Neural crest cell (in vitro differentiated cells): ENCODE results near the gene COL4A6. TPM values are rescaled to one million over a fixed set of nuclear protein-coding genes. Genes with fewer than 3 reads are reported as not detected.
A peak's percentile ranks its signal among the peaks of the same experiment; 100 is the strongest.

Experiments
- DNase-seq: peaks from one replicate; pipeline ENCODE4 v3.0.0; 2021; ENCODE audit warnings: low read depth, mixed read lengths, low spot score
- H3K27ac Mint-ChIP-seq: one replicate; pipeline ENCODE4 v1.8.0; 2021; ENCODE audit warnings: mild to moderate bottlenecking, mixed read lengths; ENCODE audit not compliant: unreplicated experiment
- H3K27me3 Mint-ChIP-seq: 2 replicates; pipeline ENCODE4 v1.8.0; 2021; ENCODE audit warnings: low read depth, mild to moderate bottlenecking, mixed read lengths
- H3K36me3 Mint-ChIP-seq: 2 replicates; pipeline ENCODE4 v1.8.0; 2021; ENCODE audit warnings: low read depth, mild to moderate bottlenecking, mixed read lengths
- H3K4me1 Mint-ChIP-seq: 2 replicates; pipeline ENCODE4 v1.8.0; 2021; ENCODE audit warnings: mixed read lengths
- H3K4me3 Mint-ChIP-seq: one replicate; pipeline ENCODE4 v1.8.0; 2021; ENCODE audit warnings: mild to moderate bottlenecking, mixed read lengths
- H3K9me3 Mint-ChIP-seq: 2 replicates; pipeline ENCODE4 v1.8.0; 2021; ENCODE audit warnings: mixed read lengths
- total RNA-seq: library from RNA; stranded (reverse); gene quantifications from 2 replicates; pipeline ENCODE4 v1.2.1, GENCODE V29; 2021
- TF ChIP-seq, protein P1 (sequence below): fragments of 200-600 bp; sonication (generic); conservative IDR thresholded peaks from 2 replicates; pipeline ENCODE4 v1.5.0; 2021; ENCODE audit warnings: antibody characterized with exemption, mild to moderate bottlenecking

Gene COL4A6
- total RNA-seq, 1 donor from 2014 or later, result 22.6 TPM

DNA sequence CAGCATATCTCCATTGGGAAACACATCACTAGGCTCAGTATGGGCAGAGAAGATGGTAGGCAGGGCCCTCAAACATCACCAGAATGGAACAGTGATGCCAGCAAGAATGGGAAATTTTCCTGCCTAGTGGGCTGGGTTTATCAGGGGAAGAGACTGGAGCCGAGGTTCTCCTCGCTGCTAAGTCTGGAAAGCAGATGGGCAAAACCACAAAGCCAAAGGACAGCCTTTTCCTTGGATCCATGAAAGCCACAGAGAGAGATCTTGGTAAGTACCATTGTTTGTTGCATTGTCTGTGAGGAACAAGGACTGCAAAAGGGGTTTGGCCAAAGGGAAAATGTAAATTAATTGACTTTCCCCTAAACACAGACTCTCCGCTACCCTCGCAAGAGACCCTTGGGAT, 266.6 kb downstream of the COL4A6 start:
- Mint-ChIP-seq H3K4me3 (no peak overlapping the region), H3K36me3 (peaks cover 4% of the 10 kb centered on the region), H3K27ac (no peak overlapping the region), H3K27me3 (no peaks in the 10 kb centered on the region), H3K4me1 (no peaks in the 10 kb centered on the region), H3K9me3 (no peaks in the 10 kb centered on the region)
- TF ChIP-seq, protein P1, sequence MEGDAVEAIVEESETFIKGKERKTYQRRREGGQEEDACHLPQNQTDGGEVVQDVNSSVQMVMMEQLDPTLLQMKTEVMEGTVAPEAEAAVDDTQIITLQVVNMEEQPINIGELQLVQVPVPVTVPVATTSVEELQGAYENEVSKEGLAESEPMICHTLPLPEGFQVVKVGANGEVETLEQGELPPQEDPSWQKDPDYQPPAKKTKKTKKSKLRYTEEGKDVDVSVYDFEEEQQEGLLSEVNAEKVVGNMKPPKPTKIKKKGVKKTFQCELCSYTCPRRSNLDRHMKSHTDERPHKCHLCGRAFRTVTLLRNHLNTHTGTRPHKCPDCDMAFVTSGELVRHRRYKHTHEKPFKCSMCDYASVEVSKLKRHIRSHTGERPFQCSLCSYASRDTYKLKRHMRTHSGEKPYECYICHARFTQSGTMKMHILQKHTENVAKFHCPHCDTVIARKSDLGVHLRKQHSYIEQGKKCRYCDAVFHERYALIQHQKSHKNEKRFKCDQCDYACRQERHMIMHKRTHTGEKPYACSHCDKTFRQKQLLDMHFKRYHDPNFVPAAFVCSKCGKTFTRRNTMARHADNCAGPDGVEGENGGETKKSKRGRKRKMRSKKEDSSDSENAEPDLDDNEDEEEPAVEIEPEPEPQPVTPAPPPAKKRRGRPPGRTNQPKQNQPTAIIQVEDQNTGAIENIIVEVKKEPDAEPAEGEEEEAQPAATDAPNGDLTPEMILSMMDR, result no peak
- no peak for DNase-seq

DNA sequence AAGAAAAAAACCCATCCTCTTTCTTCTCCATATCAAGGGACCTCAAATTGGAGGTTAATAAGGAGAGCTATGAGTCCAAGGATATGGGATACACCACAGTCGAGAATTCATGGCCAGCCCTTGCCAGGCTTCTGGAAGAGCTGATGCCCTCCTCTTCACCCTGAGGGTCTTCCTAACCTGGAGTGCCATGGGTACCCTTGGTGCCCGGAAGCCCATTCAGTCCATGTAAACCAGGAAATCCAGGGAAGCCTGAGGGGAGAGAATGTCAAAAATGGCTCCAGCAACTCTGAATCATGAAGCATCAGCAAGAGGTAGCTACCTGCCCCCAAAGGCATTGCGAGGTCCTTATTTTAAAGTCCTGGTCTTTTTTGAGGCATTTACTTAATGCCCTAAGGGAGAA, 268.5 kb downstream of the COL4A6 start:
- no peak overlapping the region for H3K27ac Mint-ChIP-seq

DNA sequence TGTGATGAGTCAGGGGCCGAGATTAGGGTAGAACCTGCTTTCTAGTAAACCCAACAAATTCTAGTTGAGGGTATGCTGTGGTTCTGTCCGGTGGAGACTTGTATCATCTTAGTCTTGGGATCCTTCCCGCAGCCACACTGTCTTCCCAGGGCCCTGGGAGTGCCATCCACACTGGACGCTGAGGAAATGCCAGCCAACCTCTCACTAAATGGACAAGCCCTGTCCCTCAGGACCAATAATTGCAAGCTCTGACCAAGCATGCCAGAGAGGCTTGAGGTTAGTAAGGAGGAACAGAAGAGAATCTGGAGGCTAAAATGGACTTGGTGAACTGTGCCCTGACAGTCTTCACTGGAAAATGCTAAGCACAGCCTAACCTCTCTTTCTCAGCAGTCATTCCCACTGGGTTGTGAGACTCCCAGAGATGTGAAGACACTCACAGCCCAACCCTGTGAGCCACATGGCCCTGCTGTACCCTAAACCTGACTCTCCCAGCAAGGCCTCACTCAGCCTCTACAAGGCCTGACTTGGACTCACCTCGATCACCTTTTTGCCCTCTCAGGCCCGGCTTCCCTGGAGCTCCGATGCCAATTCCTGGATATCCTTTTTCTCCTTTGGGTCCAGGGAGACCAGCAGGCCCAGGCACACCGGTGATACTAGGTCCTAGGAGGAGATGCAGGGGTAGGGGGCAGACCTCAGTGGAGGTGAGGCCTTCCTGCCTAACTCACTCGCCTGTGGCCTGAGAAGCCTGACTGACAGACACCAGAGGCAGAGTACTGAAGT, 269.1 kb downstream of the COL4A6 start:
- Mint-ChIP-seq H3K4me1 (no peaks in the 10 kb centered on the region), H3K27ac (no peak overlapping the region), H3K36me3 (peaks cover 4% of the 10 kb centered on the region), H3K9me3 (no peaks in the 10 kb centered on the region), H3K27me3 (no peaks in the 10 kb centered on the region), H3K4me3 (no peak overlapping the region)
- no peak for DNase-seq
- TF ChIP-seq, protein P1, result no peak

More for the DNA sequence above, 268.5 kb downstream of the COL4A6 start:
- no peak for DNase-seq
- H3K27me3 Mint-ChIP-seq, result no peaks in the 10 kb centered on the region
- H3K9me3 Mint-ChIP-seq, result no peaks in the 10 kb centered on the region
- TF ChIP-seq, protein P1, result no peak
- no peak overlapping the region for H3K4me3 Mint-ChIP-seq
- H3K4me1 Mint-ChIP-seq, result no peaks in the 10 kb centered on the region
- H3K36me3 Mint-ChIP-seq, result peaks cover 4% of the 10 kb centered on the region

DNA sequence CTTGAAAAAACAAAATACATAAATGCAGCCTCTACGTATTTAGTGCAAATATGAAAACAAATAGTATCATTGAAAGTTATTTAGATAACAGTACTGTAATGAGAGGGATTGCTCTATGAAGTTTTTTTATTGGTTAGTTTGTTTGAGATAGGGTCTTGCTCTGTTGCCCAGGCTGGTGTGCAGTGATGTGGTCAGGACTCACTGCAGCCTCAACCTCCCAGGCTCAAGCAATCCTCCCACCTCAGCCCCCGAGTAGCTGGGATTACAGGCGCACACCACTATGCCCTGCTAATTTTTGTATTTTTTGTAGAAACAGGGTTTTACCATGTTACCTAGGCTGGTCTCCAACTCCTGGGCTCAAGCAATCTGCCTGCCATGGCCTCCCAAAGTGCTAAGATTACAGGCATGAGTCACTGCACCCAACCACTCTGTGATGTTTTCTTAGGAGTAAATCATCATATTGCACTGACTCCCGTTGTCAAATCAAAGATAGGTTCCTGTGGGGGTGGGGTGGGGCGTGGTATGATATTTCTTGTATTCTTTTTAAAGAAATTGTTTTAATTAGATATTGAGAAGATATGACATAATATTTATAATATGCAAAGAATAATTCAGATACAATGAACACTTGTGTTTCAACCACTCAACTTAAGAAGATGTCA, 270.9 kb downstream of the COL4A6 start:
- Mint-ChIP-seq H3K27ac (no peak overlapping the region), H3K9me3 (no peaks in the 10 kb centered on the region), H3K36me3 (peaks cover 10% of the 10 kb centered on the region), H3K4me3 (no peak overlapping the region), H3K27me3 (no peaks in the 10 kb centered on the region), H3K4me1 (no peaks in the 10 kb centered on the region)
- DNase-seq, result no peak
- TF ChIP-seq, protein P1, result no peak

DNA sequence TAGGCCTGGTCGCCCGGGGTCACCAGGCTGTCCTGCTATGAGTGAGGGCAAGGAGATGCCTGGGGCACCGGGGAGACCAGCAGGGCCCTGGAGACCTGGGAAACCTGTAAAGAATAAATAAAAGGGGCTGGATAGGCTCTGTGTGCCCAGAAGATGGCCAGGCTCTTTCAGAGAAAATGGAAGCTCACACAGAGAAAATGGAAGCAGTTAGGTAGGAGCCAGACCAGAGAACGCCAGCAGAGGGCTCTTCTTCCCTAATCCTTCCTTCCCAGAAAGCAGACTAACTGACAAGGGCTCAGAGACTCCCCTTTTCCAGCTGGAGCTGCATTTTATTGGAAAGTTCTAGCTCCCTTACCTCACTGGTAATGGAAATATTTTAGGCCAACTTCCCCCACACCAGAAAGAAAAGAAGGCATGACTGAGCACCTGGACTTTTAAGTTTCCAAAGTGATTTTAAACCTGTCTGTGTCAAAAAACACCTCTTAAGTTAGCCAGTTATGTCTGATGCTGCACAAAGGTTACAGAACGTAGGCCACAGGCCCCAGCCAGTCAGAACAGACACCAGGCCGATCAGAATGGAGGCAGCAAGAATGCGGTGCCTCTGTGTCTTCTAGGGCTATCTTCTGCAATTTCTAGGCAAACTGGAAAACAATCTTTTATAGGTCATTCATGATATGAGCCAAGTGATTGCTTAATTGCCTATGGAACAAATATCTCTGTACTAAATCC, 272.7 kb downstream of the COL4A6 start:
- Mint-ChIP-seq H3K27me3 (no peaks in the 10 kb centered on the region), H3K27ac (no peak overlapping the region), H3K4me3 (no peak overlapping the region), H3K36me3 (peaks cover 6% of the 10 kb centered on the region), H3K9me3 (no peaks in the 10 kb centered on the region), H3K4me1 (no peaks in the 10 kb centered on the region)
- DNase-seq, result peak; percentile 22
- TF ChIP-seq, protein P1, result peak; percentile 57
